Hippocampal formation (tissue), 2 donors: ENCODE results near the gene DPH2.

Experiments
- DNase-seq, 2 donors: peaks; one replicate each; lab custom pipeline; 2025; lab: John Stamatoyannopoulos, UW

DPH2 gene

DNA sequence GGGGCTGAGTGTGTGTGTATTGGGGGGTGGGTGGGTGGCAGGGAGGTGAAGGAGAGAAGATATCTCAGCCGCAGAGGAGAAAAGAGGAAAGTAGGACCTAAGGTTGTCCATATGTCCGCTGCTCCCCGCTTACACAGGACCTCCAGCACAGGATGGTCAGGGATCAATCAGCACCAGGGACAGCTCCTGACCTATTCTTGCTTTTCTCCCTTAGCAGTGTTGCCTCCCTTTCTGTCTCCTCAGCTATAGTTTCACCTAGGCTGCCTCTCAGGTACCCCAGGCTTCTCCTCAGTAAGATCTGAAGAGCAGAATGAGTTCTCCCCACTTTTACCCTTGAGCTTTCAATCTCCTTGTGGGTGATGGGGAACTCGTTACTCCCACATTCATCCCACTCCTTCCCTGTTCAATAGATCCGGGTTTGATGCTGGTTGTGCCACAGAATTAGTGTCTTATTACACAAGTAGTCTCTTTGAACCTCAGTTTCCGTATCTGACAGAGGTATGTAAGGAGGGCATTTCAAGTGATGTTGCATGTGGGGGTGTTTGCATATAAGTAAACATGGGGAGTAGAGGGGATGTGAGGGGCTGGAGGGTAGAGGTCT, 1.4 kb upstream of the DPH2 start:
- no peak for DNase-seq

DNA sequence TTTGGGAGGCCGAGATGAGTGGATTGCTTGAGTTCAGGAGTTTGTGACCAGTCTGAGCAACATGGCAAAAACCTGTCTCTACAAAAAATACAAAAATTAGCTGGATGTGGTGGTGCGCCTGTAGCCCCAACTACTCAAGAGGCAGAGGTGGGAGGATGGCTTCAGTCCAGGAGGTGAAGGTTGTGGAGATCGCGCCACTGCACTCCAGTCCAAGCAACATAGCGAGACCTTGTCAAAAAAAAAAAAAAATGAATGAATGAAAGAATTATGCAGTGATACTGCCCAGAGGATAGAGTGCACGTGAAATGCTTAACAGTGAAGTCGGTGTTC, 429 bp upstream of the DPH2 start:
- DNase-seq, result no peak

GRCh38 chr1:43970502-43970901, 692 bp downstream of the DPH2 start:
- no peak for DNase-seq

DNA sequence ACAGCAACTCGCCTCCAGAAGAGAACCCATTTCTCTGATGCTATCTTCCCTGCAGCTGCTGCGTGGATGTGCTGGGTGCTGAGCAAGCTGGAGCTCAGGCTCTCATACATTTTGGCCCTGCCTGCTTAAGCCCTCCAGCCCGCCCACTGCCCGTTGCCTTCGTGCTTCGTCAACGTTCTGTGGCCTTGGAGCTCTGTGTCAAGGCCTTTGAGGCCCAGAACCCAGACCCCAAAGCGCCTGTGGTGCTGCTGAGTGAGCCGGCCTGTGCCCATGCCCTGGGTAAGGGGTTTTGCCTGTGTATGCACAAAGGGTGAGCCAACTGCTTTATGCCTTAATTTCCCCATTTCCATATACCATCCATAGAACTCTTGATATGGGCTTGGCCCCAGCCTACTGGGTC, 1.1 kb downstream of the DPH2 start:
- DNase-seq, result no peak

- no peak for DNase-seq
These were observed 1.6 kb downstream of the DPH2 start for GRCh38 chr1:43971336-43971980.

GRCh38 chr1:43973981-43974442, 4.2 kb downstream of the DPH2 start:
- no peak for DNase-seq

GRCh38 chr1:43974443-43975248, 4.8 kb downstream of the DPH2 start, which contains the start of gene ATP6V0B:
Gene ATP6V0B (plus strand): TSS chr1:43974960. CDS start chr1:43975041, 81 bp downstream.
- peak; percentile 92 to 95 for DNase-seq

- peak in 1 of 2 donors; percentile 34 for DNase-seq
These were observed 5.6 kb downstream of the DPH2 start for GRCh38 chr1:43975249-43975961.

- no peak for DNase-seq
These were observed 6.2 kb downstream of the DPH2 start for GRCh38 chr1:43976045-43976444.

- DNase-seq, result no peak
These were observed 7.1 kb downstream of the DPH2 start for GRCh38 chr1:43976890-43977289.

DNA sequence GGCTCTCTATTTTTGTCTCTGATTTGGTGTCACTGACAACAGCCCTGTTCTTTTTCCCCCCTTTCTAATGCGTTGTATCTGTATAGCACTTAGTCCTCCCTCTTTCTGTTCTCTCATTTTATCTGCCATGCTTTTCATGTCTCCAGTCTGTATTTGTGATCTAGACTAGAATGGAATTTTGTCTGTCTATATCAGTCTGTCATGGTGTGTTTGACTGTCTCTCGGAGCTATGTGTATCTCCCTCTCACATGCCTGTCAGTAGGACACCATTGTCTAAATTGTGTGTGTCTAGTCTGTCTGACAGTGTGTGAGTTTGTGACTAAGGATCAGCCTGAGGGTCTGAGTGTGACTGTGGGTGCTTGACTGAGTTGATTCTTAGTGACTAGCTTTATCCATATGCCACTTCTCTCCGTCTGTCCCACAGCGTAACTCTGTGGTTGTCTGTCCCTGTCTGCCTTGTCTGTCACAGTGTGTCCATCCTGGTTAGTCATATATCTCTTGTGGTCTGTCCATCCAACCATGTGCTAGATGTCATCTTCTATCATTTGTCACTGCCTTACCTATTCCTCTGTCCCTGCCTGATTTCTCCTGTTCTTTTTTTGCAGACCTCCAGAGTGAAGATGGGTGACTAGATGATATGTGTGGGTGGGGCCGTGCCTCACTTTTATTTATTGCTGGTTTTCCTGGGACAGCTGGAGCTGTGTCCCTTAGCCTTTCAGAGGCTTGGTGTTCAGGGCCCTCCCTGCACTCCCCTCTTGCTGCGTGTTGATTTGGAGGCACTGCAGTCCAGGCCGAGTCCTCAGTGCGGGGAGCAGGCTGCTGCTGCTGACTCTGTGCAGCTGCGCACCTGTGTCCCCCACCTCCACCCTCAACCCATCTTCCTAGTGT, 7.8 kb downstream of the DPH2 start:
- DNase-seq, result no peak

GRCh38 chr1:43978264-43978550, 8.4 kb downstream of the DPH2 start:
- DNase-seq, result no peak

GRCh38 chr1:43978551-43979260, 8.9 kb downstream of the DPH2 start, which contains the start of gene B4GALT2:
Gene B4GALT2 (plus strand): TSS chr1:43979210. CDS start chr1:43981161, 1,951 bp downstream.
- DNase-seq, result peak in 1 of 2 donors; percentile 26

- no peak for DNase-seq
These were observed 9.4 kb downstream of the DPH2 start for GRCh38 chr1:43979261-43979527.

GRCh38 chr1:43979528-43980254, 9.9 kb downstream of the DPH2 start:
- DNase-seq, result peak in 1 of 2 donors; percentile 15

- no peak for DNase-seq
These were observed 10.7 kb downstream of the DPH2 start for GRCh38 chr1:43980255-43981134.

- no peak for DNase-seq
These were observed 11.3 kb downstream of the DPH2 start for GRCh38 chr1:43981135-43981491.

GRCh38 chr1:43981636-43982035, 11.8 kb downstream of the DPH2 start:
- no peak for DNase-seq

- DNase-seq, result no peak
These were observed 12.4 kb downstream of the DPH2 start for GRCh38 chr1:43982241-43982640.
